GM23248 (cell line): Measurements from ENCODE around the gene NLRP7. TPM values are rescaled to one million over a fixed set of nuclear protein-coding genes. Genes with fewer than 3 reads are reported as not detected.
"Not testable (repeated sequence)": the region's sequence is repeated elsewhere in the genome, so short reads cannot be mapped to it uniquely, and the experiment has no call there.

Source experiments
- DNase-seq: peaks from one replicate; pipeline ENCODE4 v3.0.0-alpha.2; 2015
- H2AFZ ChIP-seq: fragments of 200-600 bp; sonication (generic); 2 replicates; pipeline ENCODE4 v1.6.1; 2016; ENCODE audit warnings: antibody characterized with exemption
- H3F3A ChIP-seq: fragments of 200-600 bp; sonication (generic); 2 replicates; pipeline ENCODE4 v1.6.1; 2016; ENCODE audit warnings: mild to moderate bottlenecking, antibody characterized with exemption, mixed run types; ENCODE audit not compliant: insufficient read depth
- H3K27ac ChIP-seq: fragments of 200-600 bp; sonication (generic); 2 replicates; pipeline ENCODE4 v1.5.1; 2016; ENCODE audit warnings: mild to moderate bottlenecking
- H3K27me3 ChIP-seq: fragments of 200-600 bp; sonication (generic); replicated peaks from 2 replicates; pipeline ENCODE4 v1.6.1; 2016; ENCODE audit warnings: mild to moderate bottlenecking; ENCODE audit not compliant: insufficient read depth
- H3K36me3 ChIP-seq: fragments of 200-600 bp; sonication (generic); 2 replicates; pipeline ENCODE4 v1.6.1; 2016; ENCODE audit warnings: low read depth, mild to moderate bottlenecking
- H3K4me1 ChIP-seq: fragments of 200-600 bp; sonication (generic); 2 replicates; pipeline ENCODE4 v1.6.1; 2016; ENCODE audit warnings: mild to moderate bottlenecking; ENCODE audit not compliant: insufficient read depth
- H3K4me2 ChIP-seq: fragments of 200-600 bp; sonication (generic); one replicate; pipeline ENCODE4 v1.6.1; 2016; ENCODE audit warnings: mild to moderate bottlenecking; ENCODE audit not compliant: unreplicated experiment
- H3K4me3 ChIP-seq: fragments of 200-600 bp; sonication (generic); 2 replicates; pipeline ENCODE4 v1.5.1; 2016; ENCODE audit warnings: mild to moderate bottlenecking
- H3K79me2 ChIP-seq: fragments of 200-600 bp; sonication (generic); 2 replicates; pipeline ENCODE4 v1.6.1; 2016; ENCODE audit warnings: mild to moderate bottlenecking; ENCODE audit not compliant: insufficient read depth
- H3K9ac ChIP-seq: fragments of 200-600 bp; sonication (generic); 2 replicates; pipeline ENCODE4 v1.6.1; 2016; ENCODE audit warnings: mild to moderate bottlenecking
- H3K9me2 ChIP-seq: fragments of 200-600 bp; sonication (generic); 2 replicates; pipeline ENCODE4 v1.6.1; 2016; ENCODE audit warnings: mixed run types, mild to moderate bottlenecking, moderate library complexity; ENCODE audit not compliant: insufficient read depth
- H3K9me3 ChIP-seq: fragments of 200-600 bp; sonication (generic); one replicate; pipeline ENCODE4 v1.6.1; 2017; ENCODE audit warnings: low read depth
- H4K20me1 ChIP-seq: fragments of 200-600 bp; sonication (generic); 2 replicates; pipeline ENCODE4 v1.6.0; 2016; ENCODE audit not compliant: insufficient read depth
- EZH2 ChIP-seq: fragments of 200-600 bp; sonication (generic); IDR thresholded peaks from 2 replicates; pipeline ENCODE4 v1.6.1; 2018; ENCODE audit warnings: antibody characterized with exemption, mild to moderate bottlenecking; ENCODE audit not compliant: insufficient read depth, poor library complexity, severe bottlenecking
- EZH2phosphoT487 ChIP-seq: fragments of 200-600 bp; sonication (generic); IDR thresholded peaks from 2 replicates; pipeline ENCODE4 v1.6.1; 2018; ENCODE audit warnings: antibody characterized with exemption, moderate library complexity, mild to moderate bottlenecking, low read depth; ENCODE audit not compliant: insufficient read depth
- WGBS, 2 experiments: methylation state at CpG; one replicate each; pipeline ENCODE4 v1.1.6; 2015 to 2017; ENCODE audit warnings: low lambda C conversion rate in 2 of 2, low coverage in 1 of 2; ENCODE audit errors: missing lambda C conversion rate in 2 of 2; 5-methylcytosine and 5-hydroxymethylcytosine counted together
- in situ Hi-C: fragments of 300-500 bp; cut with MboI; formaldehyde crosslinking; loops from 2 replicates; pipeline ENCODE4 v1.15.0; 2020
- polyA plus RNA-seq: library from polyadenylated mRNA; unstranded; fragments of >200 nt; fragmentation: Nextera tagmentation; extraction: Ambion mirVana; gene quantifications from 2 replicates; pipeline ENCODE4 v1.2.1, GENCODE V29; 2016
- total RNA-seq: library from RNA; depleted of rRNA; stranded (reverse); fragments of >200 nt; shearing (Covaris generic); gene quantifications from 2 replicates; pipeline ENCODE4 v1.2.3, GENCODE V29; 2014

The NLRP7 gene
- total and polyA plus RNA-seq, 2 experiments from 2014 or later = not detected

GRCh38 chr19:54905421-54905802 is 41.9 kb downstream of the NLRP7 start:
- no peak overlapping the region for H3K4me3 ChIP-seq
- no peaks in the 10 kb centered on the region for H3K9me2 ChIP-seq
- no peak overlapping the region for H3K27ac ChIP-seq
- H4K20me1 ChIP-seq = no peaks in the 10 kb centered on the region
- no peaks in the 10 kb centered on the region for H3K79me2 ChIP-seq
- no peaks in the 10 kb centered on the region for H3F3A ChIP-seq
- H3K4me1 ChIP-seq = no peaks in the 10 kb centered on the region
- no peaks in the 10 kb centered on the region for H3K36me3 ChIP-seq
- H3K27me3 ChIP-seq = no peaks in the 10 kb centered on the region
- in situ Hi-C loops = no loop called here
- no peak overlapping the region for H3K9ac ChIP-seq
- no peak for TF ChIP-seq EZH2
- TF ChIP-seq EZH2phosphoT487 = no peak
- 4% methylated on average over 5 of the region's 5 CpGs for WGBS, 2 experiments
- DNase-seq = no peak
- no peak overlapping the region for H2AFZ ChIP-seq
- H3K9me3 ChIP-seq = no peaks in the 10 kb centered on the region
- no peak overlapping the region for H3K4me2 ChIP-seq

- H3K27ac ChIP-seq, H3K9ac ChIP-seq, H3K9me2 ChIP-seq, H4K20me1 ChIP-seq, H3K79me2 ChIP-seq, H3K4me2 ChIP-seq, H2AFZ ChIP-seq, H3K4me1 ChIP-seq, in situ Hi-C loops, H3K36me3 ChIP-seq, H3K27me3 ChIP-seq, DNase-seq, H3K9me3 ChIP-seq, H3K4me3 ChIP-seq, H3F3A ChIP-seq: not testable (repeated sequence)
- 38 to 41% methylated on average over 4 of the region's 4 CpGs for WGBS, 2 experiments
Observed at GRCh38 chr19:54904261-54904660, 43.1 kb downstream of the NLRP7 start.

GRCh38 chr19:54903303-54903702 is 44.0 kb downstream of the NLRP7 start:
- Histone ChIP-seq H4K20me1 (no peaks in the 10 kb centered on the region), H3K9me2 (no peaks in the 10 kb centered on the region), H3K4me2 (no peak overlapping the region), H3K27me3 (no peaks in the 10 kb centered on the region), H3F3A (no peaks in the 10 kb centered on the region), H2AFZ (no peak overlapping the region), H3K27ac (no peak overlapping the region), H3K36me3 (no peaks in the 10 kb centered on the region), H3K4me3 (no peak overlapping the region), H3K4me1 (no peaks in the 10 kb centered on the region), H3K9ac (no peak overlapping the region), H3K79me2 (no peaks in the 10 kb centered on the region), H3K9me3 (no peaks in the 10 kb centered on the region)
- in situ Hi-C loops = no loop called here
- no peak for DNase-seq
- 60 to 70% methylated on average over 6 of the region's 6 CpGs for WGBS, 2 experiments
- TF ChIP-seq EZH2phosphoT487 (no peak), EZH2 (no peak)

GRCh38 chr19:54902061-54902460 is 45.3 kb downstream of the NLRP7 start:
- Histone ChIP-seq H3K9me3 (no peaks in the 10 kb centered on the region), H3K4me3 (no peak overlapping the region), H3K9ac (no peak overlapping the region), H3K27ac (no peak overlapping the region), H3K9me2 (no peaks in the 10 kb centered on the region), H3K4me2 (no peak overlapping the region), H2AFZ (no peak overlapping the region), H3K27me3 (no peaks in the 10 kb centered on the region), H3K4me1 (no peaks in the 10 kb centered on the region), H3K79me2 (no peaks in the 10 kb centered on the region), H3K36me3 (no peaks in the 10 kb centered on the region), H3F3A (no peaks in the 10 kb centered on the region), H4K20me1 (no peaks in the 10 kb centered on the region)
- TF ChIP-seq EZH2phosphoT487 (no peak), EZH2 (no peak)
- DNase-seq = no peak
- in situ Hi-C loops = no loop called here
- 19 to 25% methylated on average over 3 of the region's 3 CpGs for WGBS, 2 experiments

- H4K20me1 ChIP-seq, H3K9me2 ChIP-seq, DNase-seq, H3K4me2 ChIP-seq, H2AFZ ChIP-seq, H3K9ac ChIP-seq, in situ Hi-C loops, H3K27me3 ChIP-seq, H3K27ac ChIP-seq, H3K4me1 ChIP-seq, H3K9me3 ChIP-seq, H3K4me3 ChIP-seq, H3F3A ChIP-seq, H3K79me2 ChIP-seq, H3K36me3 ChIP-seq: not testable (repeated sequence)
- 31 to 44% methylated on average over 7 to 8 of the region's 8 CpGs for WGBS, 2 experiments
Observed at GRCh38 chr19:54901153-54901552, 46.2 kb downstream of the NLRP7 start.

- H3K4me1 ChIP-seq, H3F3A ChIP-seq, H3K9ac ChIP-seq, H3K4me2 ChIP-seq, H3K27me3 ChIP-seq, H3K79me2 ChIP-seq, H2AFZ ChIP-seq, DNase-seq, in situ Hi-C loops, H4K20me1 ChIP-seq, H3K27ac ChIP-seq, H3K9me3 ChIP-seq, H3K4me3 ChIP-seq, H3K9me2 ChIP-seq, H3K36me3 ChIP-seq: not testable (repeated sequence)
- WGBS, 2 experiments = 50 to 55% methylated on average over 9 of the region's 9 CpGs
Observed at GRCh38 chr19:54899646-54900045, 47.7 kb downstream of the NLRP7 start.

- H3K4me3 ChIP-seq, H3K9me3 ChIP-seq, H3F3A ChIP-seq, H3K9me2 ChIP-seq, H3K9ac ChIP-seq, H3K79me2 ChIP-seq, H3K4me1 ChIP-seq, H3K36me3 ChIP-seq, H2AFZ ChIP-seq, DNase-seq, H4K20me1 ChIP-seq, H3K4me2 ChIP-seq, H3K27ac ChIP-seq, H3K27me3 ChIP-seq, in situ Hi-C loops: not testable (repeated sequence)
- 36 to 39% methylated on average over 7 of the region's 7 CpGs for WGBS, 2 experiments
Observed at GRCh38 chr19:54898685-54899084, 48.6 kb downstream of the NLRP7 start.
